ENCODE measurements around the gene BMP2K.

The BMP2K gene

DNA sequence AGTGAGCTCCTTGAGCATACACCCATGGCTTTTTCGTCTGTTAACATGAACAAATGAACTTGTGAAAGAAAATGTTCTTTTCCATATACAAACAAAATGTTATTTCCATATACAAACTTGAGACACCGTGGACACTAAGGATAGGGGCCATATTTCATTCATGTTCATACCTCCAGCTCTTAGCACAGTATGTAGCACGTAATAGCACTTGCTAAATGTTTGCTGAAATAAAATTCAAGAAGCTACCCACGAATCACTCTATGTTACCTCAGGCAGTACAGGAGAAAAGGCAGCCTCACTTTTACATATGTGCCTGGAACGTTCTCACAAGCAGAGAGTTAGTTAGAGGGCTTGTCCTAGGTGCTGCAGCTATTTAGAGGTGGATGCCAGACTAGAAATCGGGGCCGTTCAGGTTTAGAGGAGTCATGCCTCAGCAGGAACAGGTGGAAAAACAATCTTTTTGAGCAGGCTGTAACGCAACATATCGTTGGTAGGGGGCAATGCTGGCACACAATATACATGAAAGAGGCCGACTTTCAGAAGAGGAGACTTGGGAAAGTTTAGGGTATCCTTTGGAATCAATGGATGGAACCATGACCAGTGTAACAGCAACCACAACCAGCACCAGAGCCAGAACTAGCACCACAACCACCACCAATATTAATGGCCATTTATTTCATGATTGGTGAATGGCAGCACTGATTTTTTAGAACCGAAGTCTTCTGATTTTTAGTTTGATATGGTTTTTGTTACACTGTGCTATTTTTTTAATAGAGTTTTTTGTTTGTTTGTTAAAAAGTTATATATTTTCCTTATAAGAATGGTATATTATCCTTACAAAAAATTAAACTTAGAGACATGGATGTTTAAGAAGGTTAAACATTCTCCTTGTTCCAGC, 177.9 kb downstream of the BMP2K start:
- Mint-ChIP-seq H3K4me1 (ENCODE audit: low read depth) (no peaks in the 10 kb centered on the region), H3K4me3 (no peak overlapping the region), H3K27ac (no peak overlapping the region), H3K9me3 (no peaks in the 10 kb centered on the region), H3K27me3 (peaks cover 5% of the 10 kb centered on the region), H3K36me3 (ENCODE audit: low read depth) (no peaks in the 10 kb centered on the region)
- intact Hi-C loops (cut with micrococcal nuclease) = loop anchor here (5.0 kb wide), 3 partner anchors 623 to 1383 kb away; partner anchors contain the start of gene CFAP299

- no peaks in the 10 kb centered on the region for H3K36me3 Mint-ChIP-seq (ENCODE audit: low read depth)
- intact Hi-C loops (cut with micrococcal nuclease) = no loop called here
Observed at GRCh38 chr4:78956975-78957374, 180.8 kb downstream of the BMP2K start.

DNA sequence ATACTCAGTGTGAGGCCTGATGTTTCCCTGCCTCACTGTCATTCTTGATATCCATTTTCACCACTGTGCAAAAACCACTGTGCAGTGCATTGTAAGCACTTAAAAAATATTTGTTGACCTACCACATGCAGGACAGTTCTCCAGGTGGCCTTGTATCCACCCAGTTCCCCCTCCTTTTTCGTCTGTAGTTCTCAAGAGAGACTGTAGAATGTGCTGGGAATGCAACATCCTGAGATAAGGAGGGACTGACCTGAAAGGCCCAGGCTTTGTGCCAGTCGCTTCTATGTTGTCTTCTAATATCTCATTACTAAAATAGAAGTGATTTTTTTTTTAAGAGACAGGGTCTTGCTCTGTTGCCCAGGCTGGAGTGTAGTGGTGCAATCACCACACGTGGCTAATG, 184.8 kb downstream of the BMP2K start:
- no peaks in the 10 kb centered on the region for H3K27me3 Mint-ChIP-seq
- H3K4me1 Mint-ChIP-seq (ENCODE audit: low read depth) = no peaks in the 10 kb centered on the region
- H3K9me3 Mint-ChIP-seq = no peaks in the 10 kb centered on the region
- no peak overlapping the region for H3K4me3 Mint-ChIP-seq
- H3K27ac Mint-ChIP-seq = no peak overlapping the region
- intact Hi-C loops (cut with micrococcal nuclease) = no loop called here
- H3K36me3 Mint-ChIP-seq (ENCODE audit: low read depth) = no peaks in the 10 kb centered on the region

More at GRCh38 chr4:78956975-78957374, 180.8 kb downstream of the BMP2K start:
- no peak overlapping the region for H3K4me3 Mint-ChIP-seq
- H3K27ac Mint-ChIP-seq = no peak overlapping the region
- H3K9me3 Mint-ChIP-seq = no peaks in the 10 kb centered on the region
- H3K27me3 Mint-ChIP-seq = peaks cover 5% of the 10 kb centered on the region
- H3K4me1 Mint-ChIP-seq (ENCODE audit: low read depth) = no peaks in the 10 kb centered on the region
